GM18868 (cell line): ENCODE measurements around the gene UTP3.
"Not testable (repeated sequence)": the region's sequence is repeated elsewhere in the genome, so short reads cannot be mapped to it uniquely, and the experiment has no call there.

ENCODE experiments used
- ATAC-seq: cut with Tn5 transposase; IDR thresholded peaks from one replicate; pipeline ENCODE4 v1.9.1; 2021; ENCODE audit warnings: mild to moderate bottlenecking, moderate library complexity; ENCODE audit not compliant: unreplicated experiment

UTP3 gene

GRCh38 chr4:70714079-70714887, 26.0 kb downstream of the UTP3 start:
- peak; percentile 59 for ATAC-seq

GRCh38 chr4:70715097-70715496, 26.8 kb downstream of the UTP3 start:
- peak; percentile 27 for ATAC-seq

- ATAC-seq = no peak
These were observed 30.7 kb downstream of the UTP3 start for GRCh38 chr4:70718811-70719604.

GRCh38 chr4:70721747-70722146, 33.4 kb downstream of the UTP3 start, which contains the start of gene RUFY3:
Gene RUFY3 (plus strand): TSS chr4:70721964. CDS start chr4:70722574, 610 bp downstream.
- no peak for ATAC-seq

GRCh38 chr4:70722199-70722791, 34.0 kb downstream of the UTP3 start:
- ATAC-seq = no peak

GRCh38 chr4:70724463-70724862, 36.1 kb downstream of the UTP3 start:
- no peak for ATAC-seq

GRCh38 chr4:70725633-70726032, 37.3 kb downstream of the UTP3 start:
- ATAC-seq = no peak

GRCh38 chr4:70726515-70726914, 38.2 kb downstream of the UTP3 start:
- ATAC-seq = not testable (repeated sequence)

- no peak for ATAC-seq
These were observed 39.8 kb downstream of the UTP3 start for GRCh38 chr4:70728091-70728490.

- ATAC-seq = not testable (repeated sequence)
These were observed 44.5 kb downstream of the UTP3 start for GRCh38 chr4:70732878-70733277.

GRCh38 chr4:70734168-70734954, 46.0 kb downstream of the UTP3 start:
- ATAC-seq = peak; percentile 90

- ATAC-seq = peak; percentile 19
These were observed 46.6 kb downstream of the UTP3 start for GRCh38 chr4:70734971-70735370.

- ATAC-seq = not testable (repeated sequence)
These were observed 47.6 kb downstream of the UTP3 start for GRCh38 chr4:70735915-70736314.

GRCh38 chr4:70737006-70737405, 48.7 kb downstream of the UTP3 start:
- ATAC-seq = no peak

GRCh38 chr4:70737409-70737808, 49.1 kb downstream of the UTP3 start:
- ATAC-seq = no peak

- ATAC-seq = no peak
These were observed 51.4 kb downstream of the UTP3 start for GRCh38 chr4:70739496-70740337.
